ENCODE measurements around the gene ZDHHC17.
"Not testable (repeated sequence)": the region's sequence is repeated elsewhere in the genome, so short reads cannot be mapped to it uniquely, and the experiment has no call there.

Gene ZDHHC17

DNA sequence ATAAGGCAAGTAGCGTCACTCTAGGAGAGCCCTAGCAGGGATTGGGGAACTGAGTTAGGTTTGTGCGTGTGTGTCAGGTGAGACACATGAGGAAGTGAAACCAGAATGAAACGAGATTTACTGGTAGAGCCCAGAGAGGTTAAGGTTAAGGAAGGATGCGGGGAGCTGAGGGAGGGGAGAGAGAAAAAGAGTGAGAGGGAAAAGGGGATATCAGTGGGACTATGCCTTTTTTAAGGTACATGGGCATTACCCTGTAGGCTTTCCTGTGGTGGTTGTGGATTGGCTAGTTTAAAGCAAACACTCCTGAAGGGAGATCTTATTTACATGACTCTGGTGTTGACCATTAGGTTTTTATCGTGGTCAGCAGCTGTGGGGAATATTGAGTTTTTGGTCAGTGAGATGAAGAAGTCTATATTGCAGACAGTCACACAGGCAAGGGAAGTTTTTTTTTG lies 13.9 kb downstream of the ZDHHC17 start:
- DNase-seq: peak; percentile 42

DNA sequence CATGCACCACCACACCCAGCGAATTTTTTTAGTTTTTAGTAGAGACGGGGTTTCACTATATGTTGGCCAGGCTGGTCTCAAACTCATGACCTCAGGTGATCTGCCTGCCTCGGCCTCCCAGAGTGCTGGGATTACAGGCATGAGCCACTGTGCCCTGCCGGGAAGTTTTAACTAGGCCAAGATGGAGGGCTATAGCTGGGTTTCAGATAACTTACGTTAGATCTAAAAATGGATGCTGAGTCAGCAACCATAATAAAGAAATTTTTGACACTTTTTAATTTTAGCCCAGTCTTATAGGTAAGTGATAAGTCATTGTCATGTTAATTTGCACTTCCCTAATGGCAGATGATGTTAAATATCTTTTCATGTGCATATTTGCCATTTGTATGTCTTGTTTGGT lies 14.4 kb downstream of the ZDHHC17 start:
- DNase-seq: no peak

DNA sequence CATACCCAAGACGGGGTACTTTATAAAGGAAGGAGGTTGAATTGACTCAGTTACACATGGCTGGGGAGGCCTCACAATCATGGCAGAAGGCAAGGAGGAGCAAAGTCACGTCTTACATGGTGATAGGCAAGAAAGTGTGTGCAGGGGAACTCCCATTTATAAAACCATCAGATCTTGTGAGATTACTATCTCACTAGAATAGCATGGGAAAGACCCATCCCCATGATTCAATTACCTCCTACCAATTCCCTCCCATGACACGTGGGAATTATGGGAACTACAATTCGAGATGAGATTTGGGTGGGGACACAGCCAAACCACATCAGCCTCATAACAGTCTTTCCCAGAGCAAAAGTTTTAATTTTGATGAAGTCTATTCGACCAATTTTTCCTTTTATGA lies 15.4 kb downstream of the ZDHHC17 start:
- not testable (repeated sequence) for DNase-seq

DNA sequence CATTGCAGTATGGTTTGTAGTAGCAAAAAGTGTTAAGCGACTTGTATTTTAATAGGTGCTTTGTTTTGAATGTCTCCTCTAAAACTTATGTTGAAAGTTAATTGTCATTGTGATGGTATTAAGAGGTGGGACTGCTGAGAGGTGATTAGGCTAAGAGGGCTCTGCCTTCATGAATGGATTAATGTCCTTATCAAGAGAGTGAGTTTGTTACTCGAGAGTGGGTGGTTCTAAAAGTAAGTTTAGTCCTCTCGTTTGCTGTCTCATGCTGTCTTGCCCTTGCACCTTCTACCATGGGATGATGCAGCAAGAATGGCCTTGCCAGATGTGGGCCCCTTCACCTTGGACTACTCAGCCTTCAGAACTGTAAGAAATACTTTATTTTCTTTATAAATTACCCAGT lies 17.4 kb downstream of the ZDHHC17 start:
- DNase-seq: no peak

DNA sequence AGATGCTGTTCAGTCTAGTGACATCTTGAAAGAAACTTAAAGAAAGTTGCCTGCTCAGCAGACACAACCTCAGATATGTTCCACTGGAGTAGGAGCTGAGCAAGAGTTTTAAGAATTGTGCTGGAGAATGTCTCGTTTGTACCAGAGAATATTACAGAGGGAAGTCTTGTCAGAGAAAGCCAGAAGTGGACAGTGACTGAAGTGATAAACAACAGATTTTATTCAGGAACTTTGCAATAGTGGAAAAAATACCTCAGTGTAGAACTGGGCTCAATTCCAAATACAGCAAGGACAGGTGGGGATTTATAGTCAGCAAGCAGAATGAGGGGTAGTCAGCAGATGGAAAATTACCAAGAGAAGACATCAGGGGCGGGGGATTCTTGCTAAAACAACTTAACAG lies 18.6 kb downstream of the ZDHHC17 start:
- DNase-seq: no peak

DNA sequence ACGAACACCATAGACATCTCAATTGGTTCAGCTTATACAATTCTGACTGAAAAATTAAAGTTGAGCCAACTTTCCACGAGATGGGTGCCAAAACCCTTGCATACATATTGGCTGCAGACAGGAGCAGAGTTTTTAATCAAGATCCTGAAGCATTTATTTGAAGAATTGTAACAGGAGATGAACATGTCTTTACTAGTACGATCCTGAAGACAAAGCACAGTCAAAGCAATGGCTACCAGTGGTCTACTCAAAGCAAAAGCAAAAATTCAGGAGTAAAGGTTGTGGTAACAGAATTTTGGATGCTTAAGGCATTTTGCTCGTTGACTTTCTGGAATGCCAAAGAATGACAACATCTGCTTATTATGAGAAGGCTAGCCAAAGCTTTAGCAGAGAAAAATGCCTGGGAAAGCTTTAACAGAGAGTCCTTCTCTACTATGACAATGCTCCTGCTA lies 20.7 kb downstream of the ZDHHC17 start:
- DNase-seq: no peak

DNA sequence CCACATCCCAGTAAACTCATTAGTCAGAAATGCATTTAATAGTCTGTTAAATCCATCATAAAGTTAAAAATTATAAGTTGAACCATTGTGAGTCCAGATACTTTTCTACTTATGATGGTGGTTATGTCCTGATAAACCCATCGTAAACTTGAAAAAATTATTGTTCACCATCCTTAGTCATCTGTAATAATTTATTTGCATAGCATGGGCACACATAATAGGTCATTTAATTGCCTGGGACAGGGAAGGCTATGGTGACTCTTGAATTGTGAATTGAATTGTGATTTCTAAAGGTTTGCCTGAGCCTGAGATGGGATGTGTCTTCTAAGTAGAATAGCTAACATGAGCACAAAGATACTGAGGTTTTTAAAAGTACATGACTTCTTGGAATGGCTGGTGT lies 21.5 kb downstream of the ZDHHC17 start:
- no peak for DNase-seq

DNA sequence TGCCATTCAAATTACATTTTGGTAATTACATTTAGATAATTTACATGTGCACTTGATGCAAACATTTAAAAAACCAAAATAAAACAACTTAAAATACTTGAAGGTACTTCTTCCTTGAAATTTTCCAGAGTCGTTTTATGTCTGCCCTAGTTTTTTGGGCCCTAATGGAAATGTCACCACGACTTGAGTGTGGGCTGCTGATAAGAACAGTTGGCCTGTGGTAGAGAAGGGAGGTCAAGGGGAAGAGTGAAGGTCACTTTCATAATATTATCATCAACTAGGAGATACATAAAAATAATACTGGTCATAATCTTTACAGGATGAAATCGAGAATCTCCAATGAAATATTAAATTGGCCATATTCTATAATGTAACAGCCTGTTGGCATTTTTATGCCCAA lies 23.1 kb downstream of the ZDHHC17 start:
- DNase-seq: no peak

DNA sequence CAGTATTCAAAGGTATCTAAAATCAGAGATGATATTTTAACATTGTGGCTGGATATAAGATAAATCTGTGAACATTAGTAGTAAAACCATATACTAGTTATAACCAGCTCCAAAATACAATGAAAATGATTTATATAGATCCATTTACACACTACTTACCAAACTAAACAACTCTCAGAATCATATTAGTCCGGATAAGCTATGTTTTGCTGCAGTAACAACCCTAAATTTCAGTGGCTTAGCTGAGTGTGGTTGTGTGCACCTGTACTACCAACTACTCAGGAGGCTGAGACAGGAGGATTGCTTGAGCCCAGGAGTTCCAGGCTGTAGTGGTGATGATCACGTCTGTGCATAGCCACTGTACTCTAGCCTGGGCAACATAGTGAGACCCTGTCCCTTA lies 23.8 kb downstream of the ZDHHC17 start:
- no peak for DNase-seq

DNA sequence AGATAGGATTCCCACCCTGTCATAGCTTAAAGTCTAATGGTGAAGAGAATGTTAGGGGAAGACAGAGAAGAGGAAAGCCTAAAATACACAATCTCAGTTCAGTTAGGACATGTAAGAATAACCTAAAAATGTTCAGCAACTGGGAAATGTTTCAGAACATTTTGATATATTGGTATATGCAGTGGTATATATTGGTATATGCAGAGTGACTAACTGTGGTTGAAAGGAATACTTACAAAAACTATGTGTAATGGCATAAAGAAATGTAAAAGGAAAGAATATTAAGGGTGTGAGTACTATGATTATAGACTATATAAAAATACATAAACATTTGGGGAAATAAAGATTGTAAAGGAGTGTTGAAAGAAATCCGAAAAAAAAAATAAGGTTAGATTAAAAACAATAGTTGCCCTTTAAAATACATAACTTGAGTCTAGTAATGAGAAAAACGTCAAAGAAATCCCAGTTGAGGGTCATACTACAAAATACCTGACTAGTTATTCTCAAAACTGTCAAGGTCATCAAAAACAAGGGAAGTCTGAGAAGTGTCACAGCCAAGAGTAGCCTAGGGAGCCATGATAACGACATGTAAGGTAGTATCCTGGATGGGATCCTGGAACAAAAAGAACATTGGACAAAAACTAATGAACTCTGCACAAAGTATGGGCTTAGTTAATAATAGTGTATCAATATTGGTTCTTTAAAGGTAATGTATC lies 25.6 kb downstream of the ZDHHC17 start:
- no peak for DNase-seq

DNA sequence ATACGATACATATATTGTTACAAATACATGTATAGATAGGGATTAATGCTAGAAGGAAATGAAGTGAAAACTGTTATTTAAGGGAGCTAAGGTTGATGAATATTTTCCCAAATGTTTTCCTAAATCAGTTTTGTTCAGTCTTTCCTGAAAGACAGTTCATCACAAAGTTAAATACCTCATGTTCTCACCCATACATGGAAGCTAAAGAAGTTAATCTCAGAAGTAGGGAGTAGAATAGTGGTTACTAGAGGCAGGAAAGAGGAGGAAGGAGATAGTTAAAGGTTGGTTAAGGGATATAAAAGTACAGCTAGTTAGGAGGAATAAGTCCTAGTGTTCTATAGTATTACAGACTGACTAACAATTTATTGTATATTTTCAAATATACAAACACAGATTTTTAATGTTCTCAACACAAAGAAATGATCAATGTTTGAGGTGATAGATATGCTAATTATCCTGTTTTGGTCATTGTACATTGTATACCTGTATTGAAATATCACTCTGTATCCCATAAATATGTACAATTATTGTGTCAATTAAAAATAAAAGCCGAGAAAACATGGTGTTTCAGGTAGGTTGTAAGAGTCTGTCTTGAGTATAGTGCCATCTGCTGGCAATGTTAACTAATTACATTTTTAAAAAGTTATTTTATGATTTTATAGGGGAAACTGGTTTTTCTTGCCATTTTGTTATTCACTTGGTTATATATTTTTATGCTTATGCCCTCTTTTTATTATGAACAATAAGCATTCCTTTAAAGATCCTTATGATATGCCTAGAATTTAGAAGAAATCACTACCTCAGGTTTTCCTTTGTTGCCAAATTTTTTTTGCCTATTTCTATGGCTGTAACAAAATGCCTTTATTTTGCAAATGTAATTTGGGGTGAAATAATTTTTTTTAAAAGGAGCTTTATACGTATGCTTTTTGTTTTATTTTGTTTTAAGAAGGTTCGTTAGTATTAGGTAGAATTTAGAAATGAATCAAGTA lies 26.9 kb downstream of the ZDHHC17 start:
- DNase-seq: peak; percentile 7

DNA sequence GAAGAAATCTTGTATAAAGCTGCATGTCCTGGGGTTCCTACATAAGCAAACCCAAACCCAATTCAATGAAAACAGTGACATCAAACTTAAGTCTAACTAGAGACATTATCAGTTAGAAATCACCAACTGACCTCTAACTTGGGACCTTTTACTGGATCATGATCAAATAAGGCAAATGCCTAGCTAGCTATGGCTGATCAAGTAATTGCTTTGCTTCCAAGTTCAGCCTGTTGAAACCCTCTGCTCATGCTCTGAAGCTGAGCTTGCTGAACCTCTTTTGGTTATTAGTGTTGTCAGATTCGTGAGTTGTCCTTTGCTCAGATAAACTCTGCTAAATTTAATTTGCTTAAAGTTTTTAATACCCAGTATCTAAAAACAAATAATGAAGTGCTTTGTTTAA lies 28.9 kb downstream of the ZDHHC17 start:
- no peak for DNase-seq

DNA sequence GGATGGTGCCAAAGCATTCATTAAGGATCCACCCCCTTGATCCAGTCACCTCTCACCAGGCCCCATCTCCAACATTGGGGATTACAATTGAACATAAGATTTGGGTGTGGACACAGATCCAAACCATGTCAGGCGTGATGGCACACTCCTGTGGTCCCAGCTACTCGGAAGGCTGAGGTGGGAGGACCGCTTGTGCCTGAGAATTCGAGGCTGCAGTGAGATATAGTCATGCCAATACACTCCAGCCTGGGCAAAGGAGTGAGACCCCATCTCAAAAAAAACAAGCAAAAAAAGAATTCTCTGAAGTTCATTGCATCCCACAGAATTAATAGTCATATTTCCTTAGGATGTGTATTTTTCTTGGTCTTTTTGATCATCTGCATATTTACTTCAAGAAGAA lies 34.9 kb downstream of the ZDHHC17 start:
- no peak for DNase-seq

DNA sequence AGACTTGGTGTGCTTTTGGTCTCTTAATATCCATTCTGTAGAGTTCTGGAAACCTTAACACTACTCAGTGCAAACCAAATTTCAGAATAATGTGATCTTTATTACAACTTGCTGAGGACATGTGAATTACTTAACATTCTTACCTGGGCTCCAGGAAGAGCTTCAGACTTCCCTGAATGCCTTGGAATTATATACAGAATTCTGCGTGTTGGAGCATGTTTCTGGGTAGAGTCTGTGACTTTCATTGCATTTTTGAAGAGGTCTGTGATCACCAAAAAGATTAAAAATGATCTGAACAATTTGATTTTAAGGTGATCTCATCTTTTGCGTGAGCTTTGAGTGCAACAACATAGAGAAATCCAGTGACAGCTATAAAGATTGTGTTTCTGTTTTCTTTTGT lies 35.4 kb downstream of the ZDHHC17 start:
- DNase-seq: no peak

DNA sequence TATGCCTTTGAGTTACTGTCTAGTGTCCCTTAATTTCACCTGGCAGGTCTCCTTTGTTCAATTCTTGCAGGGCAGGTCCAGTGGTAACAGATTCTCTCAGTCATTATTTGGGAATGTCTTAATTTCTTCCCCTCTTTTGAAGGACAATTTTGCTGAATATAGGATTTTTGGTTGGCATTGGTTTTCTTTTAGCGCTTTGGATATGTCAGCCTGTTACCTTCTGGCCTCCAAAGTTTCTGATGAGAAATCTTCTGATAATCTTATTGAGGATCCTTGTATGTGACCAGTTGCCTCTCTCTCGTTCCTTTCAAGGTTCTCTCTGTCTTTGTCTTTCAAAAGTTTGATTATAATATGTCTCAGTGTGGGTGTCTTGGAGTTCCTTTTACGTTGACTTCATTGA lies 38.1 kb downstream of the ZDHHC17 start:
- no peak for DNase-seq

DNA sequence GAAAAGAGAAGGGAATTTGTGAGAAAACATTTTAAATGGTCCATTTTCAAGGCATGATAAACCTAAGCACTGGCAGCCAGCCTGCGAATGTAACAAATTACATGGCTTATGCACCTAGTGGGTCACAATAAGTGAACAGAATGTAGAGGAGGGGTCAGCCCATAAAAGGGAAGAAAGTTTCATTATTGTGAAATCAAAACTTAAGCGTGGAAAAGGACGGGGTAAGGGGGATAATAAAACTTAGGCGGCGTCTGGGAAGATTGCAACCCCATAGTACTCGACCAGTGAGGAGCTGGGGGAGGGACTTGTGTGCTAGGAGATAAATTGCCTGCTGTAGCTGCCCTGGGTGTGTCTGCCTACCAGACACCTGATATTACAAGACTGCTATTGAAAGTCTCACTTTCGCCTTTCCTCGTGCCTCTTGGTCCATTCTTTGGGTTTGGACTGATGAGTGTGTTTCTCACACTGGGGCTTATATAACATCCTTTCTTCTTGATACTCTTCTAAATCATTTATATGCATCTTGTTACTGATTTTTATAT lies 40.6 kb downstream of the ZDHHC17 start:
- no peak for DNase-seq

DNA sequence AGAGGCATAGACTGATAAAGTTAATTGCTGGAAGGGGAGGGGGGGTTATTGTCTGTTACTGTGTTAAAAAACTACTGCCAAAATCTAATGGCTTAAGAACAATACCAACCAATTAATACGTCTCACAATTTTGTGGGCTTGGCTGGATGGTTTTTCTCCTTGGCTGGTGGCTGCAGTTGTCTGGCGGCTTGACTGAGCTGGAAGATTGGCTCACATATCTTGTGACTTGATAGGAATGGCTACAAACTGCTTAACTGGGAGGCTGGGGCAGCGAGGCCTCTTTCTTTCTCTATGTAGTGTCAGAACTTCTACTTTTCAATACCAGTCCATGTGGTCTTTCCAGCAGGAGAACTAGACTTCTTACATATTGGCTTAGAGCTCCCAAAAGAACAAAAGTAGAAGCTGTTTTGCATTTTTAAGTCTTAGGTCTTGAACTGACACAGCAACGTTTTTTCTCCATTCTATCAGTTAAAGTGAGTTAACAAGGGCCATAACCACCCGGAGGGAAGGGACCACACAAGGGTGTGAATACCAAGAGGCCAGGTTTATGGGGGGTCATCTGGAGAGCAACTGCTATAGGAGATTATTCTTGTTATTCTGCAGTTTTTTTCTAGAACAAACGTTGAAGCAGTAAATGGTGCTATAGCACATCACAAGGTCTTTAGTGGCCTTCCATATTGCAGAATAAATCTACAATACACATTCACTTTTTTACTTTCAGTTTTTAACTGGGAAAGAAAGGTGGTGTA lies 46.9 kb downstream of the ZDHHC17 start:
- DNase-seq: no peak

DNA sequence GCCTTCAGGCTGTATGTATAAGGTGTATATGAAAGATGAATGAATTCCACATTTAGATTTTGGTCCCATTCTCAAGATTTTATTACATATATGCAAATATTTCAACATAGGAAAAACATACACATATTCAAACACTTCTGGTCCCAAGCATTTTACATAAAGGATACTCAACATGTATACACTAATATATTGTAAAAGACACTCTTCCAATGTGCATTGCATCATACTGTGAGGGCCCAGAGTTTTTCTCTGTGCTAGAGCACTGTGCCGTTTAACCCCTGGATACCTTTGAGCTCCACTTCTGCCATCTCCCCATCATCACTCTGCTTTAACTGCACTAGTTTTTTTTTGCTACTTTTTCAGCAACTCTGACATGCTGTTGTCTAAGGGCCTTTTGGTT lies 48.1 kb downstream of the ZDHHC17 start:
- DNase-seq: no peak

DNA sequence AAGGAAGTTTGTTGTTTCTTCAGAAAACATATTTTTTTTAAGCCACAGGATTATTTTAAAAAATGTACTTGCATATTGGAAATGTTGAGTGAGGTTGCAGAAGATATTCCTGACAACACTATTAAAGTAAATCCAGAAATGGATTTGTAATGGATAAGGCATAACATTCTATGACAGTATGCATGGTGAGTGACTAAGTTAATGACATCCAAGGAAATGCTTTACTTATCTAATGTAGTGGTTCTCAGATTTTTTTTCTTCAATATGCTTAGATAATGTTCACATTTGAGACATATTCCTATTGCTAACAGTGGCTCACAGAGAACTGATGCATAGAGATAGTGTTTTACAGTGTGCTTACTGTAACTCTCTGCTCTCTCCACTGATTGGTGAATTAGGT lies 49.4 kb downstream of the ZDHHC17 start:
- no peak for DNase-seq

DNA sequence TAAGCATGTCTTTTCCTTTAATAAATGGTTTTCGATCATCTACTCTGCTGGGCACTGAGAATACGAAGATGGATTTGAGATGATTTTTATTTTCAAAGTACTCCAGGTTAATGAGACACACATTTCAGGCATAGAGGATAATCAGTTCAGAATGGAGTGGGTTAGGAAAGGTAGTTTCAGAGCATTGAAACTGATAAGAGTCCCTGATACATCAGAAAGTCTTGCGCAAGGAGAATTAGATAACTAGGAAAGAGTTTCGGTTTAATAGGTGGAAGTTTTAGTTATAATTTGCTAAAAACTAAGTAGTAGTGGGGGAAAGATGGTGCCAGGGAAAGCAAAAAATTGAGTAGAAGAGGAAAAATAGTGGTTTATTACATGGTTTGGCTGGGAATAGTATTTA lies 50.1 kb downstream of the ZDHHC17 start:
- DNase-seq: no peak

DNA sequence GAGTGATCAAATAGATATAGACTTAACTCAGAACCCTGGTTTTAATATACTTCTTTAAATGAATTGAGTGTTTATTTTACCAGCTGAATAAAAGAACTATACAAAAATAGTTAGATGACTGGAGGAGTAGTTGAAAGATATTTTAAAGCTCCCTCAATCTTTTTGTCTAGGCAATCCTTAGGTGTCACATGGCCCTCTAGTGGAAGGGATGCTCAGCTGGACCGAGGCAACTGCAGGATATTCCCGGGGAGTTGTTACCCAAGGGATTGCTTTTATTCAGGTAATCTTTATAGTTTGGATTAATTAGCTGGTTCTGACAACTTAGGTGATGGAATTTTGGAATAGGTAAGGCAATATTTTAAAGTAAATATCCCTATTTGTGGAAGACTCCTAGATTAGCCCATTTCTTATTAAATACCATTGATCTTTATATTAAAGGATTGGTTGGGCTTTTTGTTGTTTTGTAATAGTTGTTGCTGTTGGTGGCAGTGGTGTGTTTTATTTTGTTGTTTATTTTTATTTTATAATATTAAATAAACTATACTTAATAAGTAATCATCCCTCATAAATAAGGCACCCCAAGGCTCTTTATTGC lies 57.1 kb downstream of the ZDHHC17 start:
- DNase-seq: peak; percentile 6

DNA sequence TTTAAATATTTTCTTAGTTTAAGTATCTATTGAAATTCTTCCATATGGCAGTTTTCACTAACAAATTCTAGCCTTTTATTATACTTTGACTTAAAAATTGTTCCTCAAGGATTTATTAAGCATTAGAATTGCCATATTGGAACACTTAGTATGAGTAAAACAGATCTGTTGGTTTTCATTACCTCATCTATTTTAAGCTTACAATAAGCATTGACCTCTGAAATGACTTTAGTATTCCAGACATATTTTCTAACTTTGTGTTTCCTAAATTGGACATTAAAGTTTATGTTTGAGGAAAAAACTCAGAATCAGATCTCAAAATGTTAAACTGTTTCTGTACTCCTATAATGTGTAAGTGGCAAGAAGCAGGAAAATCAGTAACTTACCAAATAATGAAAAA lies 66.5 kb downstream of the ZDHHC17 start:
- no peak for DNase-seq

DNA sequence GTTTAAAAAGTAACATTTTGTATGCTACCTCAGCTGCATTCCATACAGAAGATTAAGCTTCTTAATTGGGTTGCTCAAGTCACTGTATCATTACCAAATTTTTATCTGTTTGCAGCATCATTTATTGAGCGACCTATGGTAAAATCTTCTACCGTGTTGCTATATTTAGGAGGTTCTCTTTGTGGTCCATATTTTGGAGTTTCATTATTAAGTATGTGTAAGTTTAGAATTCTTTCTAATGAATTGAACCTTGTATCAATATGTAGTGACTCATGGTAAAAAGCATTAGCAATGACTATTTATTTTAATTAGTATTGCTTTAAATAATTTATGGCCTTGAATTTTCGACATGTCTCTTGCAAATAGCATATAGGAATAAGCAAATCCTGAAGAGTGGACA lies 72.7 kb downstream of the ZDHHC17 start:
- no peak for DNase-seq
